NCI-H187 treated with DMSO at 0.1 percent for 48 hours (cell line): ENCODE measurements around the gene RGS12.

ENCODE experiments used
- DNase-seq: peaks from one replicate; lab custom pipeline; 2025; lab: John Stamatoyannopoulos, UW

Gene RGS12

DNA sequence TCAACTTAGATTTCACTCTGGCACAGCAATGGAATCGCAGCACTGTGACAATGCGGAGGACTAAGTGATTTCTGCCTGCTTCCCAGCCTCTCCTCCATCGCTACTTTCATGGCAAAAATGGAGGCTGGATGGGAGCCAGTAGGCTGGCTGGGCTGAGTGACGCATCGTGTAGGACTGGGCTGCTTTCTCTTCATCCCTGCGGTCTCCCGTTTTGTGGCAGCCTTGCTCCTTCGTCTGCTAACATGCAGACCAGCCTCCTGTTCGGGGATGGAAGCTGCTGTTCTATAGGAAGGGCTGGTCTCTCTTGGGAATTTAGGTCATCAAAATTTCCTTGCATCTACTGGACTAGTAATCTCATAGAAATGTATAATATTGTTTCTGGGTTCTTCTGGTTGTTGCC, 15.8 kb upstream of the RGS12 start:
- no peak for DNase-seq

- DNase-seq, result no peak
Observed at GRCh38 chr4:3280466-3280865, 12.4 kb upstream of the RGS12 start.

DNA sequence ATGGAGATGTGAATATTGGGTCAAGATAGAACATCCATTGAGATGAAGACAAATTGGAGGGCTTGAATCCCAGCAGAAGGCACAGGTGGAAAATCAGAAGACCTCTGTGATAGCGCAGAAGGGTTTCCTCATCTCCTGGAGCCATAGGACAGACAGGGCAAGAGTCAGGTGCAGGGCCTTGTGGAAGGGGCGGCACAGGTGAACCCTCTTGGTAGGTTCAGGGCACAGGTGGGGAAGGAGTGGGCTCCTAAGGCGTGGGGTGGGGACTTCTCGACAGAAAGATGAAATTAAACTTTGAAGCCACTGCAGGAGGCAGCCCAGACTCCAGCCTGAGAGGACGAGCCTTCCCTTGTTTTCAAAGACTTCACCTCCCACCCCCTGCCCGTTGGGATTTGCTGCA, 9.3 kb upstream of the RGS12 start:
- no peak for DNase-seq

- DNase-seq, result no peak
Observed at GRCh38 chr4:3283916-3284315, 8.9 kb upstream of the RGS12 start.

- no peak for DNase-seq
Observed at GRCh38 chr4:3284734-3285557, 7.9 kb upstream of the RGS12 start.

GRCh38 chr4:3285558-3286334, 7.1 kb upstream of the RGS12 start:
- no peak for DNase-seq

- no peak for DNase-seq
Observed at GRCh38 chr4:3286335-3287175, 6.3 kb upstream of the RGS12 start.

DNA sequence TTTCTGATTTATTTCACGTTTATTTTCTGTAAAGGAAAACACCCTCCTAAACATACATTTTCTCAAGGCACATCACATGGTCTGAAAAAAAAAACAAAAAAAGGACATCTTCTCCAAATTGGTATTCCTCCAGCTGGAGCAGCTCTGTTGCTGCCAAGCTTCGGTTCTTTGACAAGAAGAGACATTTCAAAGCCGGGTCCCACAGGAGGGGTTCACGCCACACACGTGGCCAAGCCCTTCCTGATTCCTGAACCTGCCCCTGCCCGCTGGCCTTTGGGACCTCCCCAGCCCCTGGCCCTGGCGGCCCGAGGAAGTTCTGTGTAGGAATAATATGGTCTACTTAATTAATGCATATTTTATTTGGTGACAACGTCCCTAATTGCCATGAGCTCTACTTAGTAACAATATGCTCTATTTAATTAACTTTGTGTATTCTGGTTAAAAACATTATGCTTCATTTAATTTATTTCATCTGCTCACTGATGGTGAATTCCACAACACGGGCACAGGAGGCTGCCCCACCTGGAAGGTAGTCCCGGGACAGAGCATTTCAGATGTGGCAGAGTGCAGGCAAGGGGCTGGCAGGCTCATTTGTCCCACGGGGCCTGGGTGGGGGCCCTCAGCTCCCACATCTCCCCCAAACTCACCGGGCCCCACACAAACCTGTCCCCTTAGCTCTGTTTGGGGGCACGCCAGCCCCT, 5.4 kb upstream of the RGS12 start:
- no peak for DNase-seq

DNA sequence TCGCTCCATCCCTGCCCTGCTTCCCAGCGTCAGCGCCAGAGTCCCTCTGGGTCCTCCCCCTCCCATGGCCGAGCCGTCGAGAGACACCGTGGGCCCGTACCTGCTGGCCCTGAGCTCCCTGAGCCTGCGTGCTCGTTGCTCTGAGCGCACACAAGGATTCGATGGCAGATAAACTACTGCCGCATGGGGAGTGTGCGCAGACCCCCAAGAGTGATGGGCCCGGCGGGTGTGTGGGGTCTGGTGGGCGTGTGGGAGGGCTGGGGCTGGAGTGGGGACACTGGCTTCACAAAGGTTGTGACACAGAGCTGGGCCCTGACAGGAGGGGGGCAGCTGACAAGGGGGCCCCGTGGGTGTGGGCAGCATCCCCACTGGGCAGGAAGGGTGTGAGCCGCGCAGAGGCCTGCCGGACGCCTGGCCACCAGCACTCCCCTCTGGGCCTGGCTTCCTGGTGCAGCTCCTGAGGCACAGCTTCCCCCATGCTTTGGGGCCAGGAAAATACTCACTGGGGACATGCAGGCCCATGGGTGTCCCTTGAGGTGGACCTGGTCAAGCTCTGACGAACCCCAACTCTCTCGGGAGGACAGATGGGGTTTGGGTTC, 4.8 kb upstream of the RGS12 start:
- DNase-seq, result no peak

DNA sequence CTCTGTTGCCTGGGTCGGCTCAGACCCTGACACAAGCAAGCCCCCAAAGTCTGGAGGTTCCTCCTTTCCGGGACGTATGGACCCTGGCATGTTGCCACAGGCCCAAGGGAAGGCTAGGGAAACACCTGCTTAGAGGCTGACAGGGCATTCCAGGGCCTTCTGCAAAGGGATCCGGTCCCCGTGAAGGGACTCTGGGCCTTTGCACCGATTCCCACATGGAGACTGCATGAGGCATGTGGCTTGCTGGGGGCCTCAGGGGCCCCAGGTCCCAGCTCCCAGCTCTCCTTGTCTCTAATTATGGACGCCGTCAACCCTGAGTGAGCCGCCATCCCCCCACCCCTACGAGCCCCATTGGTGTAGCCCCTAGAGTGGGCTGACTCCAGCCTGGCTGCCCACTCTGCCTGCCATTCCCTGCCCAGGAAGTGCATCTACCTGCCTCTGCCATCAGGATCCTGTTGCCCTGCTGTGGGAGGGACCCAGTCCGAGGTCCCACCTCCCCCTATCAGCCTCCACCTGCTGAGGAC, 4.2 kb upstream of the RGS12 start:
- DNase-seq, result no peak

- DNase-seq, result no peak
Observed at GRCh38 chr4:3290476-3290875, 2.3 kb upstream of the RGS12 start.

DNA sequence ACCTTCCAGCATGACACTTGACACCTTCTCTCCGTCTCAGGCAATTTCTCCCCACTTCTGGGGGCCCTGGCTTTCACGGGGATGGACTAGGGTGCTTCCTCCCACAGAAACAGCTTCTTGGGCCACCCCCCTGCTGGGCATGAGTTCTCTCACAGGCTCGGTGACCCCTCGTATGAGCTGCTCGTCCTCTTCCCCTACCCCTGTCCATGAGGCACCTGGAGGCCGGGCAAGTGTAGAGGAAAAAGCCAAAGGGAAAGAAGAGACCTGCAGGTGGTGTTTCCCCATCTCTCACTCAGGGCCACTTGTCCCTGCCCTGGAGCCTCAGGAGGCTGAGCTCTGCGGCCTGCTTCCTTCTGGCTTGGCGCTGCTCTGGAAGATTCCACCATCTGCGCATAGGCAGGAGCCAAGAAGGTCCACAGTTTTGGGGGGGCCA, 1.9 kb upstream of the RGS12 start:
- no peak for DNase-seq

GRCh38 chr4:3291411-3291968, 1.3 kb upstream of the RGS12 start:
- DNase-seq, result no peak

DNA sequence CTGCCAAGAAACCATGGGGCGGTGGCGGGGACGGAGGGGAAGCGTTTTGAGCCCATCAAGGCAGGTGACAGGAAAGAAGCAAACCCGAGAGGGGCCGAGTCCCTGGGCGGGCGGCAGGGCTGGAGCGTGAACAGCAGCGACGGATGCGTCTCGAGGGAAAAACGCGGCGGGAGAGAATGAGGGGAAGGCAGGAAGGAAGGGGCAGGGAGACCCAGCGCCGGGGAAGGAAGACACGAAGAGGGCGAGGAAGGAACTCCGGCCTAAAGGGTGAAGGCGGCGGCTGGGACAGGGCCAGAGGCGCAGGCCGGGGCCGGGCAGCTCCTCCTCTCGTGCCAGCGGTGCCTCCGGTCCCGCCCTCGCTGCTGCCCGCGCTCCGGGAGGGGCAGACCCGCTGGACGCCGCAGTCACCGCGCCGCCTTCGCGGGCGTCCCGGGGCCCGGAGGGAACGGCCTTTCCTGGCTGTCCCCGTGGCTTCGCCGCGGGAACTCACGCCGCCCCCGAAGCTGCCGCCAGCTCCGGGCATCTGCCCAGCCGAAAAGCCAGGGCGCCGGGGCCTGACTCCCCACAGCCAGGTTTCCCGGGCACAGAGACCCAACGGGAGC, 751 bp upstream of the RGS12 start:
- no peak for DNase-seq

DNA sequence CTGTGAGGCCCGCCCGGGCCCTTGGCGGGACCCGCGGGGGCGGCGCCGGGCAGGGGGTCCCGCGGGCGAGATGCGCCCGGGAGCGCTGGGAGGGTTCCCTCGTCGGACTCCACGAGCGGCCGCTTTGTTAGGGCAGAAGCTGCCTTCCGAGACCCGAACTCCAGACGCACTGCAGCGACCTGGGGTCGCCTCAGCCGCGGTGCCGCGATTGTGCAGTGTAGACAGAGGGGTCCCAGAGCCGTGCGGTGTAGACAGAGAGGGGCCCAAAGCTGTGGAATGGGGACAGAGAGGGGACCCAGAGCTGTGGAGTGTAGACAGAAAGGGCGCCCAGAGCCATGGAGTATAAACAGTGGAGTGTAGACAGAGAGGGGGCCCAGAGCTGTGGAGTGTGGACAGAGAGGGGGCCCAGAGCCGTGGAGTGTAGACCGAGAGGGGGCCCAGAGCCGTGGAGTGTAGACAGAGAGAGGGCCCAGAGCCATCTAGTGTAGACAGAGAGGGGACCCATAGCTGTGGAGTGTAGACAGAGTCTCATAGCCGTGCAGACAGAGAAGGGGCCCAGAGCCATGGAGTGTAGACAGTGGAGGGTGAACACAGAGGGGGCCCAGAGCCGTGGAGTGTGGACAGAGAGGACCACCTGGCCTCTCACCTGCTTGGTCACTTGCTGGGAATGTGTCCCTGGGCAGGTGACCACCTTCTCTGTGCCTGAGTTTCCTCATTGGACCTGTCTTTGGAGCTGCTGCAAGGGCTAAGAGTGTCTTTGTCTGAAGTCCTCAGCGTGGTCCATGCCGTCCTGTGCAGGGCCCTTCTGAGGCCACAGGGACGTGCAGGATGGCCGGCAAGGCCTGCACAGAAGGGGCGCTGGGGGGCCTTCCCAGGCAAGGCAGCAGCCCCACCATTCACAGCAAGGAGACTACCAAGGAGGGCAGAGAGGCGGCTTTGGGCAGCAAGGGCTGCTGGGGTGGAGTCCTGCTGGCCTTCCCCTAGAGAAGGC, 875 bp downstream of the RGS12 start:
- no peak for DNase-seq

DNA sequence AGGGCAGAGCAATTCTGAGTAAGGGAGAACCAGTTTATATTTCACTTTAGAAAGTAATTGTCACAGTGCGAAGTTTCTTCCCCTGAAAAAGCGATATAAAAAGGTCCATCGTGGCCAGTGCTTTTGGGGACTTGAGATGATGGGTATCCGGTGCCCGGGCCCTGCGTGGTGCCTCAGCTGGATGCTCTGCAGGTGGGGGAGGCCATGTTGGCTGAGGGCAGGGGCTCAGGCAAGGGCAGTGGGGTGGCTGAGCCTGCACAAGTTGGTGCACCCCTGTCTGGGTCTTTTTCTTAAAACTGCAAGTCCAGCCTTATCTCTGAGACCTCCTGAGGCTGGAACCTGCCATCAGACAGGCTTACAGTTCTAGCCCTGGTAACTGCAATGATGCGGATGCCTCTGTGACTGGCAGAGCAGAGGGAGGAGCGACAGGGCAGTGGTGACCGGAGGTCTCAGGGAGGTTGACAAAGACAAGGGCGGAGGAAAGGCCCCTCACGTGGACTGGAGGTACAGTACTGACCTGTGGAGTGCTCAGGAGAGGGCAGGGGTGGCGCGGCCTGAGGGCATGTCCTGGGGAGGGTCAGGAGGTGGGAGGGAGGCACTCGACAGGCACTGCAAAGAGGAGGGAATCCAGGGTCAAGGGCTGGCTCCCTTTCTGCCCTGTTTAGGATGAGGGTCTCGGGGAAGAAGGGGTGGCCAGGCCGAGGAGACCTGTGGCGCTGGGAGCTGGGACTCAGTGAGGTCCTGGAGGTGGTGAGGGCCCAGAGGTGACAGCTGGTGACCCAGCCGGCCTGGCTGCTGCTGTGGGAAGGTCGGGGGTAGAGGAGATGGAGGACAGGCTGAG, 1.8 kb downstream of the RGS12 start:
- no peak for DNase-seq

DNA sequence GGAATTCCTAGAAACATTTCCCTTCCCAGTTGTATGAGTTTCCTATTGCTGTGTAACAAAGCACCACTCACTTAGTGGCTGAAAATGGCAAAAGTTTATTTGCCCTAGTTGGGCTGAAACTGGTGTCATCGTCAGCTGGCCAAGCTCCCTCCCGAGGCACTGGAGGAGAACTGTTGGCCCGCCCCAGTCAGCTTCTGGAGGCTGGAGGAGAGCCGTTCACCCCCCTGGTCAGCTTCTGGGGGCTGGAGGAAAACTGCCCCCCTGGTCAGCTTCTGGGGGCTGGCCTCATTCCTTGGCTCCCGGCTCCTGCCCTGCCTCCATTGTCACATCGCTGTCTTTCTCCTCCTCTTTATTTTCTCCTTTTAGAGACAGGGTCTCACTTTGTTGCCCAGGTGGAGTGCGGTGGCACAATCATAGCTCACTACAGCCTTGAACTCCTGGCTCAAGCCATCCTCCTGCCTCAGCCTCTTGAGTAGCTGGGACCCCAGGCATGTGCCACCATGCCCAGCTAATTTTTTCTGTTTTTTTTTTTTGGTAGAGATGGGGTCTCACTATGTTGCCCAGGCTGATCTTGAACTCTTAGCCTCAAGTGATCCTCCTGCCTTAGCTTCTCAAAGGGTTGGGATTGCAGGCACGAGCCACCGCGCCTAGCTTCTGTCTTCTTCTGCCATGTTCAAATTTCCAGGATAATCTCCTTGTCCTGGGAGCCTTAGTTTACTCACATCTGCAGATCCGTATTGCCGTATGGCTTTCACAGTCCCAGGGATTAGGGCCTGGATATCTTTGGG, 3.2 kb downstream of the RGS12 start:
- no peak for DNase-seq
